ENCODE measurements around the gene TAF5L.

The TAF5L gene

GRCh38 chr1:229671310-229671709, 45.4 kb upstream of the TAF5L start:
- Histone ChIP-seq H3K9ac (ENCODE audit: low read length) (no peak overlapping the region), H2AK5ac (ENCODE audit: low read length, severe bottlenecking) (no peak overlapping the region), H3K4me3 (ENCODE audit: insufficient read depth in 1 of 2, low read depth in 1 of 2, low read length in 2 of 2) (no peak overlapping the region), H3K14ac (ENCODE audit: low read length in 2 of 2) (no peak overlapping the region), H2BK15ac (ENCODE audit: low read depth, poor library complexity, severe bottlenecking) (no peak overlapping the region), H3K27ac (ENCODE audit: low read length, poor library complexity, severe bottlenecking) (no peak overlapping the region), H3K4ac (ENCODE audit: low read depth in 1 of 2, low read length in 2 of 2) (no peak overlapping the region), H2BK120ac (ENCODE audit: low read depth, low read length) (no peak overlapping the region), H3K4me1 (ENCODE audit: control insufficient read depth, insufficient read depth, low read depth, low read length) (peaks cover 1% of the 10 kb centered on the region), H3K27me3 (ENCODE audit: control insufficient read depth in 1 of 2, insufficient read depth in 1 of 2, low read length in 2 of 2) (no peaks in the 10 kb centered on the region), H3K23ac (ENCODE audit: low read length in 2 of 2) (no peak overlapping the region), H3K9me3 (ENCODE audit: control insufficient read depth, low read length) (no peaks in the 10 kb centered on the region), H2BK12ac (ENCODE audit: low read length in 2 of 2) (no peak overlapping the region), H3K36me3 (ENCODE audit: control insufficient read depth in 1 of 2, insufficient read depth in 2 of 2, low read depth in 1 of 2, low read length in 2 of 2) (no peaks in the 10 kb centered on the region), H2BK5ac (ENCODE audit: low read depth, low read length, poor library complexity, severe bottlenecking) (no peak overlapping the region), H3K4me2 (ENCODE audit: low read length, poor library complexity, severe bottlenecking) (no peak overlapping the region), H4K91ac (ENCODE audit: low read length) (no peak overlapping the region), H4K8ac (ENCODE audit: low read length) (no peak overlapping the region), H2AFZ (ENCODE audit: low read depth, low read length) (no peak overlapping the region), H3K79me1 (replicated peaks; ENCODE audit: low read length, poor library complexity, severe bottlenecking) (no peaks in the 10 kb centered on the region), H3K18ac (ENCODE audit: low read depth in 1 of 2, low read length in 2 of 2) (no peak overlapping the region)
- no peak for DNase-seq
- 94% methylated on average over 3 of the region's 5 CpGs for WGBS

GRCh38 chr1:229669333-229669732, 43.4 kb upstream of the TAF5L start:
- no peaks in the 10 kb centered on the region for H3K27me3 ChIP-seq (ENCODE audit: control insufficient read depth in 1 of 2, insufficient read depth in 1 of 2, low read length in 2 of 2)
- H3K9ac ChIP-seq (ENCODE audit: low read length) = no peak overlapping the region
- H3K4me3 ChIP-seq (ENCODE audit: insufficient read depth in 1 of 2, low read depth in 1 of 2, low read length in 2 of 2) = no peak overlapping the region
- H2BK15ac ChIP-seq (ENCODE audit: low read depth, poor library complexity, severe bottlenecking) = no peak overlapping the region
- H2AFZ ChIP-seq (ENCODE audit: low read depth, low read length) = no peak overlapping the region
- no peak overlapping the region for H3K18ac ChIP-seq (ENCODE audit: low read depth in 1 of 2, low read length in 2 of 2)
- H3K4me2 ChIP-seq (ENCODE audit: low read length, poor library complexity, severe bottlenecking) = no peak overlapping the region
- no peak overlapping the region for H3K14ac ChIP-seq (ENCODE audit: low read length in 2 of 2)
- H3K23ac ChIP-seq (ENCODE audit: low read length in 2 of 2) = no peak overlapping the region
- no peak overlapping the region for H2BK120ac ChIP-seq (ENCODE audit: low read depth, low read length)
- H3K36me3 ChIP-seq (ENCODE audit: control insufficient read depth in 1 of 2, insufficient read depth in 2 of 2, low read depth in 1 of 2, low read length in 2 of 2) = no peaks in the 10 kb centered on the region
- H4K91ac ChIP-seq (ENCODE audit: low read length) = no peak overlapping the region
- H3K9me3 ChIP-seq (ENCODE audit: control insufficient read depth, low read length) = no peaks in the 10 kb centered on the region
- H4K8ac ChIP-seq (ENCODE audit: low read length) = no peak overlapping the region
- no peak overlapping the region for H2BK5ac ChIP-seq (ENCODE audit: low read depth, low read length, poor library complexity, severe bottlenecking)
- peaks cover 5% of the 10 kb centered on the region for H3K4me1 ChIP-seq (ENCODE audit: control insufficient read depth, insufficient read depth, low read depth, low read length)
- no peak overlapping the region for H3K4ac ChIP-seq (ENCODE audit: low read depth in 1 of 2, low read length in 2 of 2)
- no peak overlapping the region for H3K27ac ChIP-seq (ENCODE audit: low read length, poor library complexity, severe bottlenecking)
- H2AK5ac ChIP-seq (ENCODE audit: low read length, severe bottlenecking) = no peak overlapping the region
- H2BK12ac ChIP-seq (ENCODE audit: low read length in 2 of 2) = no peak overlapping the region
- 97% methylated on average over 4 of the region's 4 CpGs for WGBS
- DNase-seq = no peak
- H3K79me1 ChIP-seq (replicated peaks; ENCODE audit: low read length, poor library complexity, severe bottlenecking) = no peaks in the 10 kb centered on the region

GRCh38 chr1:229666585-229666984, 40.7 kb upstream of the TAF5L start:
- H3K27me3 ChIP-seq (ENCODE audit: control insufficient read depth in 1 of 2, insufficient read depth in 1 of 2, low read length in 2 of 2) = no peaks in the 10 kb centered on the region

GRCh38 chr1:229665912-229666558, 40.1 kb upstream of the TAF5L start:
- Histone ChIP-seq H4K91ac (ENCODE audit: low read length) (no peak overlapping the region), H2AK5ac (ENCODE audit: low read length, severe bottlenecking) (no peak overlapping the region), H3K27ac (ENCODE audit: low read length, poor library complexity, severe bottlenecking) (no peak overlapping the region), H4K8ac (ENCODE audit: low read length) (no peak overlapping the region), H2BK5ac (ENCODE audit: low read depth, low read length, poor library complexity, severe bottlenecking) (no peak overlapping the region), H3K36me3 (ENCODE audit: control insufficient read depth in 1 of 2, insufficient read depth in 2 of 2, low read depth in 1 of 2, low read length in 2 of 2) (peaks cover 4 to 12% of the 10 kb centered on the region in 2 experiments), H2BK120ac (ENCODE audit: low read depth, low read length) (no peak overlapping the region), H3K27me3 (ENCODE audit: control insufficient read depth in 1 of 2, insufficient read depth in 1 of 2, low read length in 2 of 2) (no peaks in the 10 kb centered on the region), H2BK12ac (ENCODE audit: low read length in 2 of 2) (no peak overlapping the region), H3K4me2 (ENCODE audit: low read length, poor library complexity, severe bottlenecking) (no peak overlapping the region), H3K14ac (ENCODE audit: low read length in 2 of 2) (peak overlapping the region in 1 of 2 experiments; percentile 18), H3K4ac (ENCODE audit: low read depth in 1 of 2, low read length in 2 of 2) (no peak overlapping the region), H3K79me1 (replicated peaks; ENCODE audit: low read length, poor library complexity, severe bottlenecking) (peaks cover 4% of the 10 kb centered on the region), H3K18ac (ENCODE audit: low read depth in 1 of 2, low read length in 2 of 2) (no peak overlapping the region), H3K4me1 (ENCODE audit: control insufficient read depth, insufficient read depth, low read depth, low read length) (peaks cover 13% of the 10 kb centered on the region), H3K9ac (ENCODE audit: low read length) (no peak overlapping the region), H3K9me3 (ENCODE audit: control insufficient read depth, low read length) (no peaks in the 10 kb centered on the region), H2BK15ac (ENCODE audit: low read depth, poor library complexity, severe bottlenecking) (no peak overlapping the region), H3K4me3 (ENCODE audit: insufficient read depth in 1 of 2, low read depth in 1 of 2, low read length in 2 of 2) (no peak overlapping the region), H3K23ac (ENCODE audit: low read length in 2 of 2) (no peak overlapping the region), H2AFZ (ENCODE audit: low read depth, low read length) (no peak overlapping the region)
- WGBS = 99% methylated on average over 7 of the region's 7 CpGs
- no peak for DNase-seq

More at GRCh38 chr1:229666585-229666984, 40.7 kb upstream of the TAF5L start:
- no peak overlapping the region for H3K18ac ChIP-seq (ENCODE audit: low read depth in 1 of 2, low read length in 2 of 2)
- H2BK120ac ChIP-seq (ENCODE audit: low read depth, low read length) = no peak overlapping the region
- H3K4me1 ChIP-seq (ENCODE audit: control insufficient read depth, insufficient read depth, low read depth, low read length) = peaks cover 13% of the 10 kb centered on the region
- no peak overlapping the region for H3K9ac ChIP-seq (ENCODE audit: low read length)
- no peak overlapping the region for H2BK12ac ChIP-seq (ENCODE audit: low read length in 2 of 2)
- no peak overlapping the region for H2BK15ac ChIP-seq (ENCODE audit: low read depth, poor library complexity, severe bottlenecking)
- H3K9me3 ChIP-seq (ENCODE audit: control insufficient read depth, low read length) = no peaks in the 10 kb centered on the region
- H4K91ac ChIP-seq (ENCODE audit: low read length) = no peak overlapping the region
- no peak overlapping the region for H3K23ac ChIP-seq (ENCODE audit: low read length in 2 of 2)
- WGBS = 92% methylated on average over 4 of the region's 4 CpGs
- peaks cover 3 to 10% of the 10 kb centered on the region in 2 experiments for H3K36me3 ChIP-seq (ENCODE audit: control insufficient read depth in 1 of 2, insufficient read depth in 2 of 2, low read depth in 1 of 2, low read length in 2 of 2)
- H2AFZ ChIP-seq (ENCODE audit: low read depth, low read length) = no peak overlapping the region
- no peak for DNase-seq
- H3K14ac ChIP-seq (ENCODE audit: low read length in 2 of 2) = no peak overlapping the region
- peaks cover 4% of the 10 kb centered on the region for H3K79me1 ChIP-seq (replicated peaks; ENCODE audit: low read length, poor library complexity, severe bottlenecking)
- no peak overlapping the region for H2AK5ac ChIP-seq (ENCODE audit: low read length, severe bottlenecking)
- H3K4me2 ChIP-seq (ENCODE audit: low read length, poor library complexity, severe bottlenecking) = no peak overlapping the region
- no peak overlapping the region for H3K4me3 ChIP-seq (ENCODE audit: insufficient read depth in 1 of 2, low read depth in 1 of 2, low read length in 2 of 2)
- H4K8ac ChIP-seq (ENCODE audit: low read length) = no peak overlapping the region
- no peak overlapping the region for H3K4ac ChIP-seq (ENCODE audit: low read depth in 1 of 2, low read length in 2 of 2)
- H3K27ac ChIP-seq (ENCODE audit: low read length, poor library complexity, severe bottlenecking) = no peak overlapping the region
- no peak overlapping the region for H2BK5ac ChIP-seq (ENCODE audit: low read depth, low read length, poor library complexity, severe bottlenecking)
